ENCODE measurements around the gene MAP1B.
A peak's percentile ranks its signal among the peaks of the same experiment; 100 is the strongest.
"Not testable (repeated sequence)": the region's sequence is repeated elsewhere in the genome, so short reads cannot be mapped to it uniquely, and the experiment has no call there.

The MAP1B gene

DNA sequence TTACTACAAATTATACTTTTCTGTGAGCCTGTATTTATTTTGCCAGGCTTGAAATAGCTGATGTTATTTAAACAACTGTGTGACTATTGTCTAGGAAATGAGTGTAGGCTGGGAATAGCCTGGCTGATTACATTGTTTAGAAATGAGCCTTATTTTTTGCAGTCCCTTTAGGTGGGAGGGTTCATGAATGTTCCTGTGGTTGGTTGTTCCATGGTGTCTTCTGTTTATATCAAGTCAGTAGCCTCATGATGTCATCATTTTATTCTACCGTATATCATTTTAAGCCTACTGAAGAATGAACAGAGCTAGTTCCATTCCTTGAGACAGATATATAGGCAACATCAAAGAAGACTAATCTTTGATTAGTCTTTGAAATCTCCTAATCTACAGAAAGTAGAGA lies 53.1 kb downstream of the MAP1B start:
- DNase-seq = no peak

DNA sequence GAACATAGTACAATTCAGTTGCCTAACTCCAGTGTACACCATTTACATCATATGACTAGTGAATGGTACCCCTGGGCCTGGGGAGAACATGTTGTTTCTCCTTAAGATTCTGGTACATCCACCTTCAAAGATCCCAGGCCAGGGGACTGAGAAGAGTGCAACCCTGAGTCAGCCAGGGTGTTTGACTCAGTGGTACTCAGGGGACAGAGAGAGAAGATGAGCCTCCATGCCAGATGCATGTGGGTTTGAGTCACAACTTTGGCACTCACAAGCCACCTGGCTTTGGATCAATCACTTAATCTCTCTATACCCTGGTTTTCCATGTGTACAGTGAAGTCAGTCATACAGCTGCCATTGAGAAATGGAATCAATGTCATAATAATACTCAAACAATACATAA lies 53.7 kb downstream of the MAP1B start:
- DNase-seq = no peak

DNA sequence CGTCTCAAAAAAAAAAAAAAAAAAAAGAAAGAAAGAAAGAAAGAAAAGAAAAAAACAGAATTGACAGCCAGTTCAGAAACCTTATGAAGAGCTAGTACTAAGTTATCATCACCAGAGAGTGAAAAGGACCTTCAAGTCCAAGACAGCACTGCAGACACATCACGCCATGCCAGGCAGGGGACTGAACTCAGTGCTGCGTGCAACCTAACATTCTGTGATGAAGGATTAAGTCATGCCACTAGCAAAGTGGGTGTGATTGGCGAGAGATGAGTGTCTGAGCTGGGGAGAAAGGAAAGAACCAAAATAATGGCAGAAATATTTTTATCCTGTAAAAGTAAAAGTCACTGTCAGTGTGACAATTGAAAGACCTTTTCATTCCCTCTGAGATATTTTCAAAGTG lies 54.7 kb downstream of the MAP1B start:
- no peak for DNase-seq

DNA sequence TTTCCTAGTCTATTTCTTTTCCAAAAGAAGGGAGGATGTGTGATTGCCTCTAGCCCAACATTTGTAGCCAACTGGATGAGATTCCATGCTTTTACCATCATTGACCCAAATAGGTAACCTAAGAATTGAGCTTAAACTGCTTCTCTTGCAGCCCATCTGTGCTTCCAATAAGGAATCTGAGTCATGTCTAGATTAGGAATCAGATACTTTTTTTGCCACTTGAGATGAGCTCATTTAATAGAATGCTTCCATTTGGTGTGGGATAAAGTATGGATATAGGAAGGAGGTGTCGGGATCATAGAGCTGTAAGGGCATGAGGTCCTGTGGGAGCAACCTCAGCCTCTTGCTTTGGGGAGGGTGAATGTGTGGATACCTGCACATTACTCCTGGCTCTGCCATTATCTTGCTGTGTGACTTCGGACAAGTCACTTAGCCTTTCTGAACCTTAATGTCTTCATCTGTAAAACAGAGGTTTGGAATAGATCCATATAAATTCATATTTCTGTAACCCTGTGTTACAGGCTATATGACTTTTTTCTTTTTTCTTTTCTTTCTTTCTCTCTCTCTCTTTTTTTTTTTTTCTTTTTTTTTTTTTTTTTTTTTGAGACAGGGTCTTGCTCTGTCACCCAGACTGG lies 56.2 kb downstream of the MAP1B start:
- DNase-seq = no peak

DNA sequence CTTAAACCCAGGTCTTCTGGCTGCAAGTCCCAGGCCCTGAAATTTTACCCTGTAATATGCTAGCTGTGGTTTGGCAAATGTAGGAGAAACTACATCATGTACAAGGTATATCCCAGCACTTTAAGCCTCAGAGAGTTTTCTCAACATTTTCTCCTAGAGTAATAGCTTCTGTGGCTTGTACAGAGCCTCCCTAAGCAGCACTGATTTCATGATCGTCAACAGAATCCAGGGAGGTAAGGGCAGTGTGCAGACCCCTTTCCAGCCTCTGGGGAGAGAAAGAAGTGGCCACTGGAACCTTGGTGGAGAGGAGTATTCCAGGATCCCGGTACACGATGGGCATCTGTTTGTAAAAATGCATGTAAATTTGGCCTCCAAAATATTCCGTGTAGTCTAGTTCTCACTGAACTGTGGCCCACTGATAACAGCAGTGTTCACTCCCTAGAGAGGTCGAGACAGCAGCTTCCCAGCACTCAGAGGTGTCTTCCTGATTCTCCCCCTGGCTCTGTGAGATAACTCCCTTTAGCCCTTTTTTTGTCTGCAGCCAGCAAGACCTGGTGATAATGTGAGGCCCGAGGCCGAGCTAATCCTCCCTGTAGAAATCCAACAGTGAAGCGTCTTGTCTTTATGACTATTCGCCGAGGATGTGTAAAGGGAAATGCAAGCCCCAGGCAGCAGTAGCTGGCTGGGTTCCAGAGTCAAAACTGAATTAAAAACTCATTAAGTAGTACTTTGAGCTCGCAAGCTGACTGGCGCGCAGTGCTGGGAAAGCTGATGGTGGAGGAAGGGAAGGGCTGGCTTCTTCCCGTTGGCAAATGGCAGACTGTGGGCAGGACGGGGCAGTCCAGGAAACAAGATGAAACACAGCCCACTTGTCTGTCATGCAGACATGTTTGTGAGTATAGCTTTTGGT lies 59.0 kb downstream of the MAP1B start:
- peak in 51 of 56 donors; percentile 8 to 78 (median 53) for DNase-seq

DNA sequence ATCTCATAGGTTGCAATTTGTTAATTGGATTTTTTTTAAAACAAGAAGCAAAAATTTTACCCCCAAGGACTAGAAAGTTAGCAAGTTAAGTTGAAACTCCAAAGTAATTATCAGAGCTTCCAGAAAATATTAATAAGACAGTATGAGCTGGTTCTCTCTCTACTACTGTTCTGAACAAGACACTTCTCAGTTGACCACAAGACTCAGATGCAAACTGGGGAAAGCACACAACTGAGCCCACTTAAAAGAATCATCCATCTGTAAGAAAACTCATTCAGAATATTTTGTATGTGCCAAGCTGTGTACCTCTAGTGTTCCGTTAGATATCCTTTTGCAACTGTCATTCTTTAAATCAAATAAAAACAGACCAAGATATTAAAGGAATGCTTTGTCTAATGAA lies 60.0 kb downstream of the MAP1B start:
- DNase-seq = no peak

DNA sequence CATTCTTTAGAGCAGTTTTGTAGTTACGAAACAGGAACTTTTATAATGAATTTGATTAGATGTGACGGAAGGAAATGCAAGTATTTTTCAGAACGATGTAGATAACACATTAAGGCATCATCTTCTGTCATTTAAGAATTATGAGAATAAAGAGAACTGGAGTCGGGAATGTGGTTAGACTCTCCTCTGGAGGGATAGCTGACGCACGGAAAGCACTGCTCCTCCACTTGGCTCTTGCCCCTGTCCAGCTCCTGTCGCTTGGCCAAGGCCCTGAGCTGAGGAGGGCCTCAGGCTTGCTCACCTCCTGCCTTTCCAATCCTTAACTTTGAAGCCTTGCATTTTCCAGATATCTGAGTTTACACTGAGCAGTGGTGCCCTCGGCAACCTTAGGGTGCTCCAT lies 60.5 kb downstream of the MAP1B start:
- peak in 5 of 56 donors; percentile 10 to 50 (median 22) for DNase-seq

DNA sequence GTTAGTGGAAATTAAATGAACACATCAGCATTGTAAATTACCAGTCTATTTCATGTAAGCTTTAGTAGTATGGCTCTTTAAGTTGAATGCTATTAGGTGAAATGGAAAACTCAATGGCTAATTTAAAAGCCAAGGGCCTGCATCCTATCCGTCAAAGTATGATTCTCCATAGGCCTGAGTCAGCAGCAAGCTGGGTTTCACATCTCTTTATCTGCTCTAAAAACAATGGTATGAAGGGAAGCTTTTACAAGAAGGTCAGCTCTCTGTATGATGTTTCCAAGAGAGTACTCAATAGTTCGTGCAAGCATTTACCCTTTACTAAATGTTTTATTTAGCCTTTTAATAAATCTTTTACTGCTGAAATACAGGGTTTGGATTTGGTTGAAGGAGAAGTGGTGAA lies 62.8 kb downstream of the MAP1B start:
- no peak for DNase-seq

DNA sequence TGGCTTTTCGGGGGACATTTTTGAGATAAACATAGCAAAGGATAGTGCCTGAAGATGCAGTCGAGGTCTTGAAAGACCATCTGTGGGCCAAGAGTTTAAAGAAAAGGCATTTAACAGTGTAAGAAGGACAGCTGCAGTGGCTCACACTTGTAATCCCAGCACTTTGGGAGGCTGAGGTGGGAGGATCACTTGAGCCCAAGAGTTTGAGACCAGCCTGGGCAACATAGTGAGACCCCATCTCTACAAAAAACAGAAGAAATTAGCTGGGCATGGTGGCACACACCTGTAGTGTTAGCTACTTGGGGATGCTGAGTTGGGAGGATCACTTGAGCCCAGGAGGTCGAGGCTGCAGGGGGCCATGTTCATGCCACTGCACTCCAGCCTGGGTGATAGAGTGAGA lies 63.9 kb downstream of the MAP1B start:
- not testable (repeated sequence) for DNase-seq

DNA sequence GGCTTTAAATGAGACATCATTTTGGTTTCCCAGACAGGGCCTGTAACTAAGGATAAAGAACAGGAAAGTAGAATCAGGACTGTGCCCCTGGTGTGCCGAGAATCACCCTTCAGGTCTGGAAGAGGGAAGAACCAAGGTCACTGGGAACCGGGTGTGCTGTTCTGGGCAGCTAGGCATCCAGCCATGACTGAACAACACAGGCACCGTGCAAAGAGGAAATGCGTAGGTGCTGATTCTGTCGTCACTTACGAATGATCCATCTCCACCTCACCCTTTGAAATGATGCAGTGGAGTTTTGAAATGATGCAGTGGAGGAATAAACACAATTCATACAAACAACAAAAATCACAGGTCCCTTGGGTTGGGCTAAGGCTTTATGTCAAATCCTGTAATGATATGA lies 64.4 kb downstream of the MAP1B start:
- no peak for DNase-seq

DNA sequence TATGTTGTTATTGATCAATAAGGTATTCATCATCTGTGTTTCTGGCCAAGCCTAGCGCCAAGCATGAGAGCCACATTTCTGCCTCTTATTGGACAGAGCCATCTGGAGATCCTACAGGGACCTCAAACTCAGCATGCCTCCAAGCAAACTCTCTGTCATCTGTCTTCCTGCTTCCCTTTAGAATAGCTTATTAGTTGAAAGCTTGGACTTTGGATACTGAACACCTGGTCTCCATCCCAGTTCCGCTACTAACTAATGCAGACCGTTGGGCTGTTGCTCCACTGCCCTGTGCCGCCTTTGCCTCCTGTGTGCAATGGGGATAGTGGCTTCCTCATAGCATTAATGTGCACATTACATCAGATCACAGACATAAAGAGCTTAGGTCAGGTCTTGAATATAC lies 65.5 kb downstream of the MAP1B start:
- DNase-seq = no peak

DNA sequence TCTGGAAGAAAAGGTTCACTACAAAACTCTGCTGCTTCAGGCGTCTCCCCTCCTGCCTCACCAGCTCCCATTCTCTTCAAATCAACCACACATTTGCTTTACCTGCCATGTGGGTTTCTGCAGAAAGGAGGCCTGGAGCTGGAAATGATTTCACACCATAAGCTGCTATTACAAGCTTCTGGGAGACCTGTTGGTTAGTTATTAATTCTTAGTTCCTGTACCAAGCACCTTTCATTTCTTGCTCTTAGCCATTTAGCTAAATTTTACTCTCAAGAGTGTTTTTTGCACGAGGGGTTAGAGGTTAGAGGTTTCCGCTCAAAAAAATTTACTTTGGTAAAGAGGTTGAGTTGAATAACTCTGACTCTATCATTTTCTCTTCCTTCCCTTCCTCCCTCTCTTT lies 70.3 kb downstream of the MAP1B start:
- DNase-seq = no peak

DNA sequence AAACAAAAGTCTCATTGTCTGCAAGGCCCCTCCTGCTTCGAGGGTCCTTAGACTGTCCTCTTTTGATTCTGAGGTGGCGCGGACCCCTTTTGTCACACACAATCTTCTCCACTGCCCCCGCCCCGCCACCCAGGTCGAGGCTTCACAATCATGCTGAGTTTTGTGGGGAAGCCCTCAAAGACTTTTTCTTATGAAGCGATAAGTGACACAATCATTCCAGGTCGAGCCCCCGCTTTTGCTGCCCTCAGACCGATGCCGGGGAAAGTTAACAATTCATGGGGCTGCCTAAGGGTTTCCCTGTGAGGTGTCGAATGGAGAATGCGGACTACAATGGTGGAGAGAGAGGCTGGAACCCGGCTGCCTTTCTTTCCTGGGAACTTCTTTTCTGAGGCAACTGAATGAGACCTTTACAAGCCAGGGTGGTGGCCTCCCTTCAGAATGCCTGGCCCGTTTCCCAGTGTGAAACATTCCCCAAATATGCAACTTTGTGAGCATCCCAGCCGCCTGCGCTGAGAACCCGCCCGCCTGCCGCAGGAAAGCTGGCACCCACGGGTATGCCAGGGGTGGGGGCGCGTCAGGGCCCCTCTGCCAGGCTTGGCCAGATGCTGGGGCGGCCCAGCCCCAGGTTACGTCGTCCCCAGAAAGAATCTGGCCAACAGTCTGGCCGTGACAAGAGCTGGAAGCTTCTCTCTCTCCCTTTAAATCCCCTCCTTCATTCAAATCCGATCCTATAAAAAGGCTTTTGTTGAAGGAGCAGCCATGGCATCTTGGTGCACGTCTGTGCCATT lies 71.9 kb downstream of the MAP1B start:
- DNase-seq = peak in 42 of 56 donors; percentile 17 to 79 (median 53)

DNA sequence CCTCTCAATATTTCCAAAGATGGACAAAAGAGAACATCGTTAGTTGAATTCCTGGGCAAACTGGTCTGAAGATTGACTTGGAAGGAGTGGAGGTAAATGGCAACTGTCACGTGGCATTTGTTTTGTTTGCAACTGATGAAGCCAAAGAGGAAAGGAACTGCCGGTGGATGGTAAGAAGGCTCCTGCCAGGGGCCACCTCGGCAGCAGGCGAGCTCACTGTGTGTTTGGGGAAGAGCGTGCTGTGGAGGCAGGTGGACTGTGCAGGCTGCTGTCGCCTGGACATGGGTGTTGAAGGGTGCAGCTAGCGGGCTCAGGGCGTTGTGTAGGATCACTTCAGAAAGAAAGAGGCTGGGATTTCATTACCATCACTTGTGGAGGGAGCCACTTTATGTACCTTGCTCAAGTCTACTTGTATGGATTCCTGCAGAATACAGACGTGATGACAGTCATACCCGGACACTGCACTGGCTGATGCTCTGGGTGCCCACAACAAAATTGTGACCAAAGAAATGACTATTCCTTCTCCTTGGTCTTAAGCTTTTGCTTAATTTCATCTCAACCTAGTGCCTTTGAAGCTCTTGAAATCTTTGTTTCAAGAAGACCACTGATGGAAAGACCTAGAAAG lies 72.7 kb downstream of the MAP1B start:
- DNase-seq = peak in 26 of 56 donors; percentile 17 to 74 (median 52)

DNA sequence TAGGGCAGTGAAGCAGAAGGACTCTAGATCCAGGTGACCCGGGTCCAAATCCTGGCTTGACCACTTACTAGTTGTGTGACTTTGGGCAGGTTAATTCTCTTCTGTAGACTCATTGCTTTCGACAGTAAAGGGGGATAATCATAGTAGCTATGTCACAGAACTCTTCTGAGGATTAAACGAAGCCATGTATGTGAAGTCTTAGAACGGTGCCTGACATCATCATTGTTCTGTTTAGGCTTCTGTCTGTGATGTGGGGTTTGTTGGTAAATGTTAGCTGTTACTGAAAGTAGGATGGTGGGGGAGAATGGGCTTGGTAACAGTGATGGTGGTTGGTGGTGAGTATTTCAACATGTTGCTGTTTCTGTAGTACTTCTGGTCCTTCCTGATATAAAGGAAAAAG lies 73.7 kb downstream of the MAP1B start:
- DNase-seq = peak in 1 of 56 donors; percentile 14

DNA sequence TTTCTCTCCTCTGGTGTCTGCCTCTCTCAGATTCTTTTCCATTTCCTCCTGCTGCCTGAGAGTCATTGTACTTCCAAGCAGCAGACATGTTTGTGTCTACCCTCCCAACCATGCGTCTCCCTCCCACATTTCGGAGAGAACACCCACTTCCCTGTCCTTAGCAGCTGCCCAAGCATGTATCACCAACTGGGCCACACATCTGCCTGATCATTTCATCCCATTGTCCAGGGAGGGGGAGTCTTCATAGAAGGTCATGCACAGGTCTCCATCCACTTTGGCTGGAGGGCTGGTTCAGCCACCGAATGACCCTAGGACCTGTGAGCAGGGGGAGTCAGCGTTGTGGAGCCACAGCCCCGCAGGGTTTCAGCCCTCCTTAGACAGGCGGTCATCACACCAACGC lies 75.4 kb downstream of the MAP1B start:
- DNase-seq = peak in 2 of 56 donors; percentile 20 to 22

DNA sequence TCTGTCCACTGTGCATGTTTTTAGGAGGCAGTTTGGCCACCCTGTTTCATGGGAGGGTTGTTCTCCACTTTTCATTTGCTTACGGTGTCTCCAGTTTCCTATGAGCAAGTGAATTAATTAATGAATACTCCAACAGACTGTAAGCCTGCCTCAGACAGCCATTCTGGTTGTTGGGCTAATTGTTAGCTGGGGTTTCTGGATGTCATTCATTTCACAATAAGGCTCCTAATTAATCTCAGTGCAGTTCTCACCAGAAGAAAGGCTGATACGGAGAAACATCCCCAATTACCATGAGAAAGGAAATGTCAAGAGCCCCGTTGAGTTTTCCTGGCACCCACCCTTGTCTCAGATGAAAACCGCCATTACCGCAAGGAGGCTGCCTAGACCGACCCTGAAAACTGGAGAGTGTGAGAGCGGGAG lies 75.8 kb downstream of the MAP1B start:
- no peak for DNase-seq

DNA sequence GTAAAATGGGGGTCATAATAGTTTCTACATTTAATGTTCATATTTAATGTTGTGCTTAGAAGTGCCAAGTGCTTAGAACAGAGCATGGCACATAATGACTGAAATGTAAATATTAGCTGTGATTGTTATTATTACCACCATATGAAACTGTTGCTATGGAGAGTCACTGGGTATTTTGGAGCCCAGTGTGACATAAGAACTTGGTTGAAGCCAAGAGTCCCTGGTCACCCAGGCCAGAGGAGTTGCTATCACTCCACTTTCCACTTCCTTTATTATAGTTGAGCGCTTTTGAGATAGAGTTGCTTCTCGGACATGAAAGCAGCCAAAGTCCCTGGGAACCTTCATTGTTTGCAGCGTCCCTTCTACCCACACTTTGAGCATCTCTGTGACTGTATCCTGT lies 77.1 kb downstream of the MAP1B start:
- DNase-seq = no peak

DNA sequence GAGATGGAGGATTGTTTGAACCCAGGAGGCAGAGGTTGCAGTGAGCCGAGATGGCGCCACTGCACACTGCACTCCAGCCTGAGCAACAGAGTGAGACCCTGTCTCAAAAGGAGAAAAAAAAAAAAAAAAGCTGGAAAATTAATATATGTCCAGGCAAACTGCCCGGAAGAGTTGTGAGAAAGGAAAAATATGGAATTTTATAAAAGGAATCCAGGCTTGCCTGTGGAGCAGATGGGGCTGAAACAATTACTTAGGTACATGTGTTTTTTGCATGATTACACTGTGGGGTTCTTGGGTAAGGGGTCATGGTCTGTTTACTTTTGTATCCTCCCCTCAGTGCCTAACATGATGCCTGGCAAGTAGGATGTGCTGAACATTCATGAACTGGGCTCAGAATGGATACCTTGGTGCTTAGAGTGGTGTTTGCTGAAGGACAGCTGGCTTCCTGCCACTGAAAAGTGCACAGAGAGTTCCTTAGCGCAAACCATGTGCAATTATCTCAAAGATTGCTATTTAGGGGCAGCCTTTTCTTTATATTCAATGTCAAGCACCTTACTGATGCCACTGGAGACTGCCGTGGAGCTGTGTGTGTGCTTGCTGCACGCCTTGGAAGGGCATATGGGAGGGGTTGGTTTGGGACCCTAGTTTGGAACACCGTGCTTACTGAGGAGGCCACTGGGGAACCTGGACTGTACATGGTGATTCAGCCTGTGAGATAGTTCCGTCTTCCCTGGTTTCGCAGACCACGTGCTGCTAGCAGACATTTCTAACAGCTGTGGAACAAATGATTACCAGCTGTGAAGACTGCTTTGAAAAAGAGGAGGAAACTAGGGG lies 78.4 kb downstream of the MAP1B start:
- DNase-seq = no peak

DNA sequence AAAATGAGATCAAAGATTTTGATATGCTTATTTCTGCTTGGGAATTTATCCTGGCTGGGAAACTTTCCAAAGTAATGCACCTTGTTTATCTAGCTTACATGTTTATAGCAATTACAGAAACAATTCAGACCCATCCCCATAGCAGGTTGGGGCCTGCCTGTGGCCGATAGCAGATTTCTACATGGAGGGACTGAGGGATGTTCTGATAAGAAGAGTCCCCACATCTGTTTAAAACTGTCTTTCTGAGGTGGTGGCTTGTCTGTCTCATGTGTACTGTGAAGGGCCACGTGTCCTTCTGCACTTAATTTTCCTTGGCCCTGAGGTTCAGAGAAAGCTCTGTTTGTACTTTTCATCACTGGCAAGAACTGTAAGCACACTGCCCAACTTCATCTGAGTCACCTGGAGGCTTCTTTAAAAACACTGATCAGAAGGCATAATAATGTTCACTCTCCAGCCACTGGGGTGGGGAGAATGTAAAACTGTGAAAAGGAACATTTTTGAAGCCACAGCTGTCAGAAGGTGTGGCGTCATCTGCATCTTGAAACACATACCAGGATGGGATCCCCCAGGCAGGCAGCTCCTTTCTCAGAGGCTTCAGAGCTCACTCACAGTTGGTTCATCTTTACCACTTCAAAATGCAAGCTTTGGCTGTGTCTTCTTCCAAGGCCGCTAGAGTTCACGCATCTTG lies 80.3 kb downstream of the MAP1B start:
- no peak for DNase-seq
